Measurements from ENCODE around the gene LPP. TPM values are rescaled to one million over a fixed set of nuclear protein-coding genes. Genes with fewer than 3 reads are reported as not detected.
A peak's percentile ranks its signal among the peaks of the same experiment; 100 is the strongest.

Gene LPP
- total and polyA plus RNA-seq, 4 donors: 11.1 to 219 (median 66.5) TPM

DNA sequence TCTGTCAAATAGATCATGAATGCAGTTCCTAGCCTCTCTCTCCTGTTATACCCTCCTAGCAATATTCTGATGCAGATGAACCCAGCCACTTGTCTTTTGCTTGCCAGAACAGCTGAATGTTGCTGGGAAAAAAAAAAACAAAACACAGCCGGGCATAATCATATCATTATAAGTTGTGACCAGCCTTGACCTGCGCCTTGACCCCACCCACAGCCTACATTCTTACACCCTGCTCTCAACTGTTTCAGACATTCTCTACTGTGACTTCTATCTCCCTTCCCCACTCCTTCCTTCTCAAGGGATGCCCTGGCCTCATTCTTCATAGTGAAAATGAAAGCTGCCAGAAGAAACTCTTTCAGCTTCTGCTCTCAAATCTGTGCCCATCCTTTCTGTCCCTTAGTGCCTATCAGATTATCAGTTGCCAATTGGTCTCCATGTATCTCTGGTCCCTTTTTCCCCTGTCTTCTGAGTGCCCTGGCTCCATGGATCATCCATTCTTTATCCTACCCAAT lies 628.7 kb downstream of the LPP start:
- no peaks in the 10 kb centered on the region for H3K27me3 ChIP-seq (ENCODE audit: control insufficient read depth in 3 of 3, insufficient read depth in 3 of 3, low read length in 2 of 3)
- WGBS, 2 donors: 77 to 87% methylated on average over 2 of the region's 2 CpGs
- H3K27ac ChIP-seq (ENCODE audit: low read depth in 1 of 2, low read length in 1 of 2): peak overlapping the region in 1 of 2 donors; percentile 33
- no peak for TF ChIP-seq CTCF (IDR thresholded peaks at IDR 0.05; ENCODE audit: control extremely low read depth, extremely low read depth)
- DNase-seq: no peak
- H3K9ac ChIP-seq (ENCODE audit: insufficient read depth in 1 of 2, low read length in 2 of 2): no peak overlapping the region
- H3K4me3 ChIP-seq: no peak overlapping the region
- no peaks in the 10 kb centered on the region for H3K9me3 ChIP-seq (ENCODE audit: control insufficient read depth in 4 of 4, insufficient read depth in 3 of 4, low read length in 3 of 4)
- ATAC-seq (ENCODE audit: insufficient read depth, low FRiP score): no peak
- peaks cover 2 to 34% (median 20%) of the 10 kb centered on the region in 5 donors for H3K4me1 ChIP-seq (ENCODE audit: control insufficient read depth in 5 of 5, insufficient read depth in 5 of 5, low read length in 5 of 5)
- H3K36me3 ChIP-seq (ENCODE audit: control insufficient read depth in 4 of 4, insufficient read depth in 4 of 4, low read length in 4 of 4): no peaks in the 10 kb centered on the region

DNA sequence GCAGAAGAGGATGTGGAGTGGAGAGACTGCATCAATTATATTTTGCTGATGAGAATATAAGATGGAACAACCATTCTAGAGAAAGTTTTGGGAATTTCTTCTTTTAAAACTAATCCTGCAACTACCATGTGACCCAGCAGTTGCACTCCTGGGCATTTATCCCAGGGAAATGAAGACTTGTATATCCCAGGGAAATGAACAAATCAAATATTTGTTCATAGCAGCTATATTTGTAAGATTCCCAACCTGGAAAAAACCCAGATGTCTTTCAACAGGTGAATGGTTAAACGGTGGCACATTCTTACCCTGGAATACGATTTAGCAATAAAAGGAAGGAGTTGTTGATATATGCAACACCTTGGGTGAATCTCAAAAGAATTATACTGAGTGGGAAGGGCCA lies 632.5 kb downstream of the LPP start:
- DNase-seq: no peak
- ATAC-seq (ENCODE audit: insufficient read depth, low FRiP score): no peak
- WGBS, 2 donors: 63 to 71% methylated on average over 2 of the region's 2 CpGs
- H3K9me3 ChIP-seq (ENCODE audit: control insufficient read depth in 4 of 4, insufficient read depth in 3 of 4, low read length in 3 of 4): no peaks in the 10 kb centered on the region
- H3K27ac ChIP-seq (ENCODE audit: low read depth in 1 of 2, low read length in 1 of 2): no peak overlapping the region
- no peaks in the 10 kb centered on the region for H3K27me3 ChIP-seq (ENCODE audit: control insufficient read depth in 3 of 3, insufficient read depth in 3 of 3, low read length in 2 of 3)
- TF ChIP-seq CTCF (IDR thresholded peaks at IDR 0.05; ENCODE audit: control extremely low read depth, extremely low read depth): no peak
- no peak overlapping the region for H3K4me3 ChIP-seq
- H3K36me3 ChIP-seq (ENCODE audit: control insufficient read depth in 4 of 4, insufficient read depth in 4 of 4, low read length in 4 of 4): no peaks in the 10 kb centered on the region
- peaks cover 0 to 17% (median 10%) of the 10 kb centered on the region in 5 donors for H3K4me1 ChIP-seq (ENCODE audit: control insufficient read depth in 5 of 5, insufficient read depth in 5 of 5, low read length in 5 of 5)
- H3K9ac ChIP-seq (ENCODE audit: insufficient read depth in 1 of 2, low read length in 2 of 2): no peak overlapping the region

DNA sequence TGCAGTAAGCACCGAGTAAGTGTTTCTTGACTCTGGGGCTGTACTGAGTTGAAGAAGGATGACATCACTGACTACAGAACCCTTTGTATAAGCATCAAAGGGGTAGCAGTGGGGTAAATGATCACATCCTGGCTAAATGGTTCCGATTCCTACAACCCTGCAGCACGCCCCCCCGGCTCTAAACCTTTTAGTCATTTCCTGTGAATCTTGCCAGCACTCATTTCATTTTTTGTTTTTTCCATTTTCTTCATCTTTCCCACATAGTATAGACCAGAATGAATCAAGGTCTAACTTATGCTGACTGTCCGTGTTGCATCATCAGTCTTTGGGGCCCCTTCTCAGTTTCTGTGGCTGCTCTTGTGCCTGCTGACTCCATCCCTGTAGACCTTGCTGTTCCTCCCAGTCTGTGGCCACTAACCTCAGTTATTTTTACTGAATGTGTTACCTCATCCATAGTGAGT lies 634.7 kb downstream of the LPP start:
- TF ChIP-seq CTCF (IDR thresholded peaks at IDR 0.05; ENCODE audit: control extremely low read depth, extremely low read depth): no peak
- DNase-seq (peak in 1 of 3 donors; percentile 32), ATAC-seq (ENCODE audit: insufficient read depth, low FRiP score) (no peak)
- Histone ChIP-seq H3K27ac (ENCODE audit: low read depth in 1 of 2, low read length in 1 of 2) (no peak overlapping the region), H3K4me1 (ENCODE audit: control insufficient read depth in 5 of 5, insufficient read depth in 5 of 5, low read length in 5 of 5) (peaks cover 0 to 28% (median 5%) of the 10 kb centered on the region in 5 donors), H3K9me3 (ENCODE audit: control insufficient read depth in 4 of 4, insufficient read depth in 3 of 4, low read length in 3 of 4) (no peaks in the 10 kb centered on the region), H3K9ac (ENCODE audit: insufficient read depth in 1 of 2, low read length in 2 of 2) (no peak overlapping the region), H3K4me3 (no peak overlapping the region), H3K36me3 (ENCODE audit: control insufficient read depth in 4 of 4, insufficient read depth in 4 of 4, low read length in 4 of 4) (no peaks in the 10 kb centered on the region), H3K27me3 (ENCODE audit: control insufficient read depth in 3 of 3, insufficient read depth in 3 of 3, low read length in 2 of 3) (no peaks in the 10 kb centered on the region)
- WGBS, 2 donors: 46 to 63% methylated on average over 5 of the region's 5 CpGs

DNA sequence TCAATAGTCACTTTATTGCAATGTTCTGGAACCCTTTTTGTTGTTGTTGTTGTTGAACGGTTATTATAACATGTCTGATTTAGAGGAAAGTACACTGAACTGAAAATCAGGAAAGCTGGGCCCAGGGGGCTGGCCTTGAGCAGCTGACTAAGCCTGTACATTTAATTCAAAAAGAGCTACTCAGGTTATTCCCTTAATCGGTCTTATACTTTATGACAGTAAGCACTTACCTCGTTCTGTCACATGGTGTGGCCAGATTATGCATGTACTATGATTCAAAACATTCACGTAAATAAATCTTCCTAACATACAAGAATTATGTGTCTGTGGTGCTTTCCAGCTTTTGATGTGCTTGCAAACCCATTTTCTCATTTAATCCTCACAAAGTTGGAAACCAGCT lies 635.3 kb downstream of the LPP start:
- TF ChIP-seq CTCF (IDR thresholded peaks at IDR 0.05; ENCODE audit: control extremely low read depth, extremely low read depth): no peak
- Histone ChIP-seq H3K4me3 (no peak overlapping the region), H3K9me3 (ENCODE audit: control insufficient read depth in 4 of 4, insufficient read depth in 3 of 4, low read length in 3 of 4) (no peaks in the 10 kb centered on the region), H3K27me3 (ENCODE audit: control insufficient read depth in 3 of 3, insufficient read depth in 3 of 3, low read length in 2 of 3) (no peaks in the 10 kb centered on the region), H3K9ac (ENCODE audit: insufficient read depth in 1 of 2, low read length in 2 of 2) (no peak overlapping the region), H3K4me1 (ENCODE audit: control insufficient read depth in 5 of 5, insufficient read depth in 5 of 5, low read length in 5 of 5) (peaks cover 0 to 28% (median 5%) of the 10 kb centered on the region in 5 donors), H3K27ac (ENCODE audit: low read depth in 1 of 2, low read length in 1 of 2) (no peak overlapping the region), H3K36me3 (ENCODE audit: control insufficient read depth in 4 of 4, insufficient read depth in 4 of 4, low read length in 4 of 4) (no peaks in the 10 kb centered on the region)
- no peak for DNase-seq
- WGBS, 2 donors: 85 to 86% methylated on average over 4 of the region's 4 CpGs
- ATAC-seq (ENCODE audit: insufficient read depth, low FRiP score): no peak
